HG02610 (cell line): ENCODE data around the gene CDR2L.

ENCODE experiments used
- ATAC-seq: cut with Tn5 transposase; IDR thresholded peaks from one replicate; pipeline ENCODE4 v1.9.1; 2021; ENCODE audit warnings: mild to moderate bottlenecking, moderate library complexity; ENCODE audit not compliant: unreplicated experiment

Gene CDR2L

GRCh38 chr17:74987418-74987908 lies at the start of gene CDR2L:
Gene CDR2L (plus strand): TSS chr17:74987632. CDS start chr17:74988044, 412 bp downstream.
- ATAC-seq: peak; percentile 96

GRCh38 chr17:74938194-74938950 lies 49.1 kb upstream of the CDR2L start:
- no peak for ATAC-seq

DNA sequence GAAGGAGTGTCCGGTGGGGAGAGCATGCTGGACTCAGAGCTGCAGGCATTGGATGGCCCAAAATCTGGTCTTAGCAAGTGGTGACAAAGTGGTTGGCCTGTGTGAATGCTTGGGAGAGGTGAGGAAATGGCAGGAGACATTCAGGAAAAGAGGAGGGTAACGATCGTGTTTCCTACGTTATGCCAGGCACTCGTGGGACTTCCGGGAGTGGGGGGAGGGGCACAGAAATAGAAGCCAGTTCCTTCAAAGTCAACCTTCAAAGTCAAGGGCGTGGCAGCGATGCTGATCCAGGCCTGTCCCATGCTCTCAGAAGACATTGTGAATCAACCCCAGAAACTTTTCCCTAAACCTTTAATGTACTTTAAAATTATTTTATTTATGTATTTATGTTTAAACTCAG lies 47.9 kb upstream of the CDR2L start:
- no peak for ATAC-seq

DNA sequence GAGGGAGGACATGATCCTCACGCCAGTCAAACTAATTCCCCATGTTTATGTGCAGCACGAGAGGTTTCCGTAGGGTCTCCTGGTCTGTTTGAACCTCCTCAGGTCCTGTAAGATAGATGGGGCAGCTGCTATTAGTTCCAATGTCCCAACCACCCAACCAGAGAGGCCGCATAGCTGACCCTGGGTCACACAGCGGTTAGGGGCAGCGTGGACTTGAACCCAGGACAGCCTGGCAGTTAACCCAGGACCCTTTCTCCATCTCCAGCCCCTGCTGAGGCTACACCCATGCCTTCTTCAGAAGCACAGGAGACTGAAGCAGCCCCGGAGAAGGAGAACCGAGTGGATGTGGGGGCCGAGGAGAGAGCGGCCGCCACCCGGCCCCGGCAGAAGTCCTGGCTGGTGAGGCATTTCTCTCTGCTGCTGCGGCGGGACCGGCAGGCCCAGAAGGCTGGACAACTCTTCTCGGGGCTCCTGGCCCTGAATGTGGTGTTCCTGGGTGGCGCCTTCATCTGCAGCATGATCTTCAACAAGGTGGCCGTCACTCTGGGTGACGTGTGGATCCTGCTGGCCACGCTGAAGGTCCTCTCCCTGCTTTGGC lies 46.2 kb upstream of the CDR2L start:
- ATAC-seq: no peak

DNA sequence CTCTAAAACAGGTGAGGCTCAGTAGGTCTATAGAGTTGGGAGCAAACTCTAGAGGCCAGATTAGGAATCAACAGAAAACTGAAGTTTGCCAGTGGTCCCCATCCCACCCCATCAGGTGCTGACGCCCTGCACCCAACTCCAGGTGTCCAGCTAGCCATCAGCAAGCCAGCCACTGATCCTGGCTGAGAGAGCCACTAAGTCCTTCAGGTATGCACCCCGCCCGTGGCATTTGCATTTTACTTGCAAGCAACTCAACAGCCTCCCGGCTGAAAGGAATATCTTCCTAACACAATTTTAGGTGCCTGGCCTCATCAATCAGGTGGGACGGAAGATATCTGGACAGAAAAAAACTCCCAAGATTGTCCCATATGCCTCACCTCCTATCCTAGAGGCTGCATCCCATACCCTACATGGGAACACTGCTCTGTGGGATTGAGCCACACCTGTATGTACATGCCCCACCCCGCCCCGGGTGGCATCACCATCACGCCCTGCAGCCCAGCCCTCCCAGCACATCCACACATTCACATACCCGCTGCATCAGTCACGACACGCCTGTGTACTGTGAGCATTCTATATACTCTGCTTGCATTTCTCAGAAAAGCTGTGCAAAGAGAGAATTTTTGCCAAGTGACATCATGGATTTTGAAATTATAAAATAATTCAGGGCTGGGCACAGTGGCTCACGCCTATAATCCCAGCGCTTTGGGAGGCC lies 43.5 kb upstream of the CDR2L start:
- no peak for ATAC-seq

- ATAC-seq: peak; percentile 71
Observed at GRCh38 chr17:74945543-74945942, 41.9 kb upstream of the CDR2L start.

DNA sequence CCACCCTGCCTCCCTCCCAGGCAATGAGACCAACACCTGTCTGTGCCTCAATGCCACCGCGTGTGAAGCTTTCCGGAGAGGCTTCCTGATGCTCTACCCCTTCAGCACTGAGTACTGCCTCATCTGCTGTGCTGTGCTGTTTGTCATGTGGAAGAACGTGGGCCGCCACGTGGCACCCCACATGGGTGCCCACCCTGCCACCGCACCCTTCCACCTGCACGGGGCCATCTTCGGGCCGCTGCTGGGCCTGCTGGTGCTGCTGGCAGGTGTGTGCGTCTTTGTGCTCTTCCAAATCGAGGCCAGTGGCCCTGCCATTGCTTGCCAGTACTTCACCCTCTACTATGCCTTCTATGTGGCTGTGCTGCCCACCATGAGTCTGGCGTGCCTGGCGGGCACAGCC lies 40.8 kb upstream of the CDR2L start:
- no peak for ATAC-seq

DNA sequence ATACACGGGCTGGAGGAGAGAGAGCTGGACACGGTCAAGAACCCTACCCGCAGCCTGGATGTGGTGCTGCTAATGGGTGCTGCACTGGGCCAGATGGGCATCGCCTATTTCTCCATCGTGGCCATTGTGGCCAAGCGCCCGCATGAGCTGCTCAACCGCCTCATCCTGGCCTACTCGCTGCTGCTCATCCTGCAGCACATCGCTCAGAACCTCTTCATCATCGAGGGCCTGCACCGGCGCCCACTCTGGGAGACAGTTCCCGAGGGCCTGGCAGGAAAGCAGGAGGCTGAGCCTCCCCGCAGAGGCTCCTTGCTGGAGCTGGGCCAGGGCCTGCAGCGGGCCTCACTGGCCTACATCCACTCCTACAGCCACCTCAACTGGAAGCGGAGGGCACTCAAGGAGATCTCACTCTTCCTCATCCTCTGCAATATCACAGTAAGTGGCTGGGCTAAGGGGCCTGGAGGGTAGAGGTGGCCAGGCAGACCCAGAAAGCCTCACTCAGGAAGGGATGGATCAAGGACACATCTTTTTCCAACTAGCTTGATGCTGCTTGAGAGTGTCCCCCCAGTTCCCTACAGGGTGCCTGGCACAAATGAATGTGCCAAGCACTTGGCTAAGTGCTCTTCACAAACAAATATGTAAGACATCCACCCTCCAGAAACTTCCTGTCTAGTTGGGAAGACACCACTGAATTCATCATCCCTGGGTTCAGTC lies 40.2 kb upstream of the CDR2L start:
- no peak for ATAC-seq

GRCh38 chr17:74949455-74950115 lies 37.8 kb upstream of the CDR2L start:
- ATAC-seq: no peak

DNA sequence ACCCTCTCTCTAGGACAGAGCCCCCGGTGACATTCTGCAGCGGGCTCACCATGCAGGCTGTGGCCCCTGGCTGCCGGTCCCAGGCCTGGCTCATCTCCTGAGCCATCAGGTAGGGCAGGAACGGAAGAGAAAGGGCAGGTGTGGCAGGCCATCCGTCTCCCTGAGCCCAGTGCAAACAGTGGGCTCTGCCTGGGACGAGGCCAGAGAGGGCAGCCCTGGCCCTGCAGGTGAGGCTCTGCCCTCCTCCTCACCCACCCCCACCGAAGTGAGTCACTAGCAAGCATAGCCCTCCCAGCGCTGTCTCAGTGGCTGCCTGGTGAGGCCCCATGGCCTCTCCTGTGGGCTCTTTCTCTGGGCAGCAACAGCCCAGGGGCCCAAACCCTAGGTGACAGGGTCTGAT lies 37.2 kb upstream of the CDR2L start:
- ATAC-seq: no peak

DNA sequence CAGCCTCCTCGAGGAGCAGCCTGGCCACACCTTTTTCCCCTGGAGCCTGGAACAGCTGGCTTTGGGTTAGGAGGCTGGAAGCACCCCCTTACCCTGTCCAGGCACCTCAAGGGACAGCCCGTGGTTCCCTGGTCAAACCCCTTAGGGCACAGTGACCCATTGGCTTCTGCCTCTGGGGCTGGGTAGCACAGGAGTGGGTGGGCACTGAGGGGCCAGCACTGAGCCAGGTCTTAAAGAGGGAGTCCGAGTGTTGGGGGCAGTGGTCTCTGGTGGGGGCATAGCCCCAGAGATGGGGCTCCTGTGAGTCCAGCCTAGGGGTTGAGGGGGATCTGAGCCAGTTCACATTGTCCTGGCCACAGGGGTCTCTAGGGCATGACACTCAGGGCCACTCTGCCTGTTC lies 36.4 kb upstream of the CDR2L start:
- no peak for ATAC-seq

- no peak for ATAC-seq
Observed at GRCh38 chr17:74951680-74952421, 35.6 kb upstream of the CDR2L start.

- ATAC-seq: no peak
Observed at GRCh38 chr17:74952431-74953133, 34.9 kb upstream of the CDR2L start.

DNA sequence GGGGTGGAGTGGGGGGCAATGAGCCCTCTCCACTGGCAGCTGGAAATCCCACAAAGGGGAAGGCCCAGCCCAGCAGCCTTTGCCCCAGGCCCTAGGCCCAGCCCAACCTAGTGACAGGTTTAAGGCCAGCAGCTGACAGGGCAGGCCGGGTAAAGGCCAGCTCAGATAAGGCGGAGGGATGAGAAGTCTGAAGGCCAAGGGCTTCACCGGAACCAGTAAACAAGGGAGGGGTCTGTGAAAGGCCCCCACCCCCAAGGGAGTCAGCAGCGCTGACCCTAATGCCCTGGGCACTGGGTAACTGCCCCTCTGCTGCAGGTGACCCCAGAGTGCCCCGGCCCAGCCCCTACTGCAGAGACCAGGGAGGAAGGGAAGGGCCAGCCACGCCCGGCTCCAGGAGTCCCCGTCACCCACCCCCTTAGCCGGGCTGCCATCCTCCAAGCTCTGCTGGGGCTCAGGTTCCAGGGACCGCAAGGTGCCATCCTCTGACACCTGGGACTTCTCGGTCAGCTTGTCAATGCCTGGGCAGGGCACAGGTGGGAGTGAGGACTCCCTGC lies 34.2 kb upstream of the CDR2L start:
- no peak for ATAC-seq

- ATAC-seq: no peak
Observed at GRCh38 chr17:74954115-74954514, 33.3 kb upstream of the CDR2L start.

DNA sequence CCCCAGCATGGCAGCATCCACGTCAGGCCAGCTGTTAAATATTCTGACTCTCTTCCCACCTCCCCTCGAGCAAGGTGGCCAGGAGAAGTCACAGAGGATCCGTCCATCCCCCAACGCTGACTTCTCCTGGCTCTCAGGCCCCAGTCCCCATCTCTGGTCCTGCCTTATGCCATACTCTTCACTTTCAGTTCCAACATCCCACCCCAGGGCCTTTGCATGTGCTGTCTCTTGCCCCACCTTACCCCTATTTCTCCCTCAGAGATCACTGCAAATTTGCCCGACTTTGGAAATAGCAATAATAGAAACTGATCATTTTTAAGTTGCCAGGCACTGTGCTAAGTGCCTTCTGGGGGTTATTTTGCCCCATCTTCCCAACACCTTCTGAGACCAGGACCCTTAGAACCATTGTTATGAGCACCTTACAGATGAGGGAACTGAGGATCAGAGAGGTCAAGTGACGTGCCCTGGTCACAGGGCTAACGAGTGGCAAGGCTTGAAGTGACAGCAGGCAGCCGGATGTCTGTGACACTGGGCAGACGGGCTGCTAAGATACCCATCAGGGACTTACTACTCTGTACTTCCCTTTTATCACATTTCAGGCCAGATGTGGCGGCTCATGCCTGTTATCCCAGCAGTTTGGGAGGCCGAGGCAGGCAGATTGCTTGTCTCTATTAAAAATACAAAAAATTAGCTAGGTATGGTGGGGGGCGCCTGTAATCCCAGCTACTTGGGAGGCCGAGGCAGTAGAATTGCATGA lies 32.6 kb upstream of the CDR2L start:
- no peak for ATAC-seq

DNA sequence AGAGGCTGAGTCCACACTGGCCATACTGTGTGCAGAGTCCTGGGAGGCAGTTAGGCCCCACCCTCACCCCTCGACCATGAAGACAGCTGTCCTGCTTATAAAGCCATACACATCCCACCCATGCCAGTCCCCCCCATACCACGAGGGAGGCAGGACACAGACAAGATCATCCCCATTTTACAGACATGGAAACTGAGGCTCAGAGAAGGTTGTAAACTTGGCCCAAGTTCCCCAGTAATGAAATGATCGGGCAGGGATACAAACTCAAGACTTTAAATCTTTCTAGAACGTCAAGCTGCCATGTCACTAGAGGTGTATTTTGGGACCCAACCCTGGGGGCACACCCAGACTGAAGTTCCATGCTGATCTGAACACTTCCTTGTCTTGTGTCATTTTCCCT lies 31.3 kb upstream of the CDR2L start:
- ATAC-seq: no peak

- ATAC-seq: no peak
Observed at GRCh38 chr17:74957935-74958740, 29.3 kb upstream of the CDR2L start.
